Stimulated activated CD8-positive, alpha-beta memory T cell treated with anti-CD3 and anti-CD28 coated beads, Interleukin-2, amount 100 ng/mL, for 48 hours (primary cell): ENCODE measurements around the gene CNNM3.

Experiments used
- DNase-seq, 2 donors: peaks; one replicate each; pipeline ENCODE4 v3.0.0-alpha.2; 2020; ENCODE audit warnings: low read depth in 2 of 2

The CNNM3 gene

DNA sequence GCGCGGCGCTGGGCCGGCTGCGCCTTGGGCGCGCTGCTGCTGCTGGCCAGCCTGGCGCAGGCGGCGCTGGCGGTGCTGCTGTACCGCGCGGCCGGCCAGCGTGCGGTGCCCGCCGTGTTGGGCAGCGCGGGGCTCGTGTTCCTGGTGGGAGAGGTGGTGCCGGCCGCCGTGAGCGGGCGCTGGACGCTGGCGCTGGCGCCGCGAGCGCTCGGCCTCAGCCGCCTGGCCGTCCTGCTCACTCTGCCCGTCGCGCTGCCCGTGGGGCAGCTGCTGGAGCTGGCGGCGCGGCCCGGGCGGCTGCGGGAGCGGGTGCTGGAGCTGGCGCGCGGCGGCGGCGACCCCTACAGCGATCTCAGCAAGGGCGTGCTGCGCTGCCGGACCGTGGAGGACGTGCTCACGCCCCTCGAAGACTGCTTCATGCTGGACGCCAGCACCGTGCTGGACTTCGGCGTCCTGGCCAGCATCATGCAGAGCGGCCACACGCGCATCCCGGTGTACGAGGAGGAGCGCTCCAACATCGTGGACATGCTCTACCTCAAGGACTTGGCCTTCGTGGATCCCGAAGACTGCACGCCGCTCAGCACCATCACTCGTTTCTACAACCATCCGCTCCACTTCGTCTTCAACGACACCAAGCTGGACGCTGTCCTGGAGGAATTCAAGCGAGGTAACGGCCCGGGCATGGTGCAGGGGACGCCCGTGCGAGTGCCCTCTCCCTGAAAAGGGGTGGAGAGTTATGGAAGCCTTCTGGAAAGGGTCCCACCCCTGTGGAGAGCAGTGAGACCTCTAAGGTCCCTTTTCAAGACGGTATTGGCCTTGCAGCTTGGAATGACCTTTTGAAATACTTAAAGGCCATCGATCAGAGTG is 1.0 kb downstream of the CNNM3 start:
- no peak for DNase-seq

DNA sequence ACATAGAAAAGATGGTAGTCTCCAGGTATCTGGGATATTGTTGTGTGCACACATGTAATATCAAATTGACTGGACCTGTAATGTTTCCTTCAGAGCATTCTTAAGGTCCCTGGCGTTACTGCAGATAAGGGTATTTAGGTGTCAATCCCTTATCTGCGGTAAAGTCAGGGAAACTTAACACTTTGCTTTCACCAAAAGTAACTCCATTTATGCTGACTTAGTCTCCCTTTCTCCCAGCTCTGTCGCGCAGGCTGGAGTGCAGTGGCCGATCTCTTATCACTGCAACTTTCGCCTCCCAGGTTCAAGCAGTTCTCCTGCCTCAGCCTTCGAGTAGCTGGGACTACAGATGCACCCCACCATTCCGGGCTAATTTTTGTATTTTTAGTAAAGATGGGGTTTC is 1.8 kb downstream of the CNNM3 start:
- no peak for DNase-seq

DNA sequence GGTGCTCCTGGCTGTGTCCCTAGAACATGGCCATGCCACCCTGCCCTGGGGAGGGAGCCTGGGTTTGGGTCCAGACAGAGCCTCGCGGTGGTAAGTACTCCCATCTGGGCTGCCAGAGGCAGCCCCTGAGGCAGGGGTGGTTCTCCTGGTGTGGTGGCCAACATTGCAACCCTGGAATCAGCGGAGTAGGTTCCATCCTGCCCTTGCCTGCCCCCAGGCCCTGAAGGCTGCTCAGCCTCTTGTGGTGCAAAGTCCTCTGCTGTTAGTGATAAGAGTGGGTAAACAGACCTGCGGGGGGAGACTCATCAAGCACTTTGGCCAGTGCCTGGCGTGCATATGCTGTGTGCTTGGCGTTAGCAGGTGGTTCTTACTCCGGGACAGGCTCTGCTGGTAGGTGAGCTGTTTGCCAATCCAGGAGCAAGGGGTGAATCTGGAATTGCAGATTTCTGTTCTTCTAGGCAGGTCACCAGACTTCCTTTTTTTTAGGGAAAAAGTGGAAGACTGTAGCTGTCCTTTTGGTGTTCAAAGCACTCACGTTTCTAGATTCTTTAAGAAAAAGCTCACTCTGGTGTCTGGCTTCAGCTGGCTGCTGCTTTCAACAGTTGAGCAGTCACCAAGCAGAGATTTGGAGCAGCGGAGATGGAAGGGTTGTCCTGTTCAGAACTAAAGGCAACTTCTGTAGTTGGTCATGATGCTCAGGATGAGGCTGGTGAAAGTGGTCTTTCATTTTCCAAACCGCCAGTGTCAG is 3.2 kb downstream of the CNNM3 start:
- DNase-seq = no peak

DNA sequence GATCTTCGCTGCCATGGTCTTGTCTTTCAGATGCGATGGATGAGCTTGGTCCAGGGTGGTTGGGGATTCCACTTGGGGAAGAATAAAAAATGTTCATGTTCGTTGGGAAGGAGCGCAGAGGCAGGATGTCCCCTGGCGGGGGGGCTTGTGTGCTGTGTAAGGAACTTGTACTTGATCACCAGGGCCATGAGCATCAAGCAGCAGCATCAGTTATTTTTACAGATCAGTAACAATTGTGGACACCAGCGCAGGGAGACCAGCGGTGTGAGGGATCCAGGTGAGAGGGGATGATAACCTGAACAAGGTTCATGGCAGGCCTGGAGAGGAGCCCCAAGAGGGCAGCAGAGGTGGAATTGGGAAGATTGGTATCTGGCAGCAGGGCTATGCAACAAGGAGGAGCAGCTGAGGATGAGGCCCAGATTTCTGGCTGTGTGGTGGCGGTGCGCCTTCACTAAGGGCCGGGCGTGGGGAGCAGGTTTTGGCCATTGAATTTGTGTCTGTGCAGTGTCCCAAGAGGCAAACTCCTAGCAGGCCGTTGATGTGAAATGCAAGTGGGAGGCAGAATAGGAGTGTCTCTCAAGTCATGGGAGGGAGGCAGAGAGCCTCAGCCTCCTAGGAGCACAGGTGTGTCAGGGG is 3.9 kb downstream of the CNNM3 start:
- no peak for DNase-seq

DNA sequence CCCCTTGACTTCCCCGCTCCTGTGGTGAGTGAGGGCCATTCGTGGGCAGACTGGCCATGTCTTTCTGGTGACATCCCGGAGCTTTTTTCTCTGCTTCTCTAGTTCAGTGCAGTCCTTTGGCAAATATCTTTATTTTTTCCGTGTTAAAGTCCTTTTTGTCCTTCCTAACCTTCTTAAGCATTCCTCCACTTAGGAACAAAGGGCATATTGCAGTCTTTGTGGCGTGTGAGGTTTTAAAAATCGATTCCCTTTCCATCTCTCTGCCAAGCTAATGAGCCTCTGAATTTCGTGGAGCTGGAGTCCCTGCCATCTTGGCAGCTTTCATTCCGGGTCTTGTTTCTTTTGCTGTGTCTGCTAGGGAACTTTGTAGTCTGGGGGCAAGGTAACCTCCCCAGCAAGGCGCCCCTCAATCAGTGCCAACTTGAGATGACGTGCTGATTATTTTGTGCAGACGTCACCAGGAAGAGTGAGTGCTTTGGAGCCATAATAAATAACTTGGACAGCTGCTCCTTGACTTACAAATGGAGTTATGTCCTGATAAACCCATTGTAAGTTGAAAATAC is 5.1 kb downstream of the CNNM3 start:
- no peak for DNase-seq

DNA sequence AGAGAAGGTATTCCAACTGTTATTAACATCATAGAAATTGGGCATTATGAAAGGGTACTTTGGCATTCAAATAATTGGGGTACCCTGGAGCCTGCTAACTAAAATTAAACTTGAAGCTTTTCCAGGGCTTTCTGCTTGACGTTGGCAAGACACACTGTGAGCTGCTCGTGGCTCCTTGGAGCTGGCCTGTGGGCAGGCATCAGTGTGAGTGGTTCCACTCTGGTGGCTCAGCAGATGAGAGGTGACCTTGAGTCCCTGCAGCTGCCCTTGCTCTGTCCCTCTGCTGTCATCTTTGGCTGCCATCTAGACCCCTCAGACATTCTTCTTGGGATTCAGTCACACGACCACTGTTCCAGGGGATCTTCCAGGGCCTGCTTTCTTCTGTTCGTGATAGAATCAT is 6.7 kb downstream of the CNNM3 start:
- DNase-seq = no peak

DNA sequence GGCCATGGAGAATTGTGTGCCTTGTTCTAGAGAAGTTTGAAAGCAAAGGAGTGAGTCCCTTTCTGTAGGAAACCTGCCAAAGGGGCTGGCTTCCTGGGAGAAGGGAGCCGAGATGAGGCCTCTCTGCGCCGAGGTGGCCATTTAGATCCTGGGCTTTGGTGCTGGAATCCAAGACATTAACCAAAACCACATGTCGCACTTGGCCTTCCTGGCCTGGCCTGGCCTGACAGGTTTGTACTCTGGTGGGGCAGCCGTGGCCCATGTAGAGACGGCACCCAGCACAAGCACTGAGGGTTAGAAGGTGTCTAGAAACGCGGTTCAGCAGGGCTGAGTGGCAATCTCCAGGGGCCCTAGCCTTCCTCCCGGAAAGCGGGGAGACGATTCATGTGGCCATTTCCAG is 7.1 kb downstream of the CNNM3 start:
- no peak for DNase-seq

DNA sequence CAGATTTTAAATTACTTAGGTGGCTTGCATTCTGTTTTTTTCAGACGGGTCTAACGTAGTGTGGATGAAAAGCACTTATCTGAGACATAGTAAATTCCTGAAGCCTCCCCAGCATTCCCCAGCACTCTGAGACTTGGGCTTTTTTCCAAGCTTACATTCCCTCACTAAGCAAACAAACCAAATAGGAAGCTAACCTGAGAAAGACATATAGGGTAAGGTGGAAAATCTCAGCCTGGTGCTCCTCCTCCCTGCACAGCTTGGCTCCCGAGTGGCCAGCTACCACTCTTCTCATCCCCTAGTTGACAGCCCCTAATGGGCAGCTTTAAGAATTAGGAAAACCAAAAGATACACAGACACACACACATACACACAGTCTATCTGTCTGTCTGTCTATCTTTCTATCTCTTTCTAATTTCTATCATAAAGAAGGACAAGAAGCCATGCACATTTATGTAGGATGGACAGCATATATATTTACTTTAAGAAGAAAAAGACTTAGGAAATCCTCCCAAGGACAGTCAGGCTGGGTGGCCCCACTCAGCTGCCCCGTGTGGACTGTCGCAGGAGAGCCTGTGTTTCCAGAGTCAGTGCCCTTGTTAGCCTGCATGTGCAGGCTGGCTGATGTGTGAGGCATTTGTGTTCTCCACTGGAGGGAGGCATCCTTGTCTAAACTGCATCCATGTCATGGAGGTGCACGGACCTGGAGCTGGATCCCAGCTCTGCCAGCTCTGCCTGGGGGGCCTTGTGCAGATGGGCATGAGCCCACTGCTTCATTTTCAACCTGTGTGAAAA is 8.2 kb downstream of the CNNM3 start:
- DNase-seq = no peak

DNA sequence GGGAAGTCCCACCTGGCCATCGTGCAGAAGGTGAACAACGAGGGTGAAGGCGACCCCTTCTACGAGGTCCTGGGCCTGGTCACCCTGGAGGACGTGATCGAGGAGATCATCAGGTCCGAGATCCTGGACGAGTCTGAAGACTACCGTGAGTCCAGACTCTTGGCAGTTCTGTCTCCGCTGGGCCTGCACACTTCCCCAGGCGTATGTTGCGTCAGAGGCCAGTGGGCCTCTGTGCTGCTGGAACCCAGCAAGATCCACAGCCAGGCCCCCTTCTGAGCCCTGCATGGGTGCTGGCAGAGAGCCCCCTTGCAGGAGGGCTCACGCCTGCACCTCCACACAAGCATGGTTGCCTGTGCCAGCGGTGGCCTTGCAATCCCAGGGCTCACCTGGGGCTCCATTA is 9.0 kb downstream of the CNNM3 start:
- DNase-seq = no peak

DNA sequence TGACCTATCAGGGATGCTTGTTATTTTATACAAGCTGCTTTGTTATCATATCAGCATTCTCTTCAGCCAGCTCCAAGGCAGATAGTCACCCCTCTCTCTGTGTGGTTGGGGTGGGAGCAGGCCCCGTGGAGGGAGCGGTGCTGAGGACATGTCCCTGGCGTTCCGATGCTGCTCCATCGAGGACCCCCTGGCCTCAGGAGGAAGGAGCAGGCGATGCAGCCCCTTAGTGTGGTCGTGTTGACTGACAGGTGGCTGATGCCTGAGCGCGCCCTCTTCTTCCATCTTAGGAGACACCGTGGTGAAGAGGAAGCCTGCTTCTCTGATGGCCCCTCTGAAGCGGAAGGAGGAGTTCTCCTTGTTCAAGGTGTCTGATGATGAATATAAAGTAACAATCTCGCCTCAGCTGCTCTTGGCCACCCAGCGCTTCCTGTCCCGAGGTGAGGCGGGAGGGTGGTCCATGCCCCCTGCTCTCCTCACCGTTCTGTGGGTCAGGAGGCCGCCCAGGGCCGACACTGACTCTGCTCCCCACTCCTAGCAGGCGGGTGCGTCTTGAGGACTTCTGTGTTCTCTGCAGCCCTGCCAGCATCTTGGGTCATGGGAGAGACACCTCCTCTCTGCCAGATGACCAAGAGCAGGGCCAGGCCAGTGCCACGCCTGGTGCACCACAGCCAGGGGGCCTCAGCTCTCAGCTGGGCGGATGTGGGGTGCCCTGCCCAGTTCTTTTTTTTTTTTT is 10.6 kb downstream of the CNNM3 start:
- no peak for DNase-seq

DNA sequence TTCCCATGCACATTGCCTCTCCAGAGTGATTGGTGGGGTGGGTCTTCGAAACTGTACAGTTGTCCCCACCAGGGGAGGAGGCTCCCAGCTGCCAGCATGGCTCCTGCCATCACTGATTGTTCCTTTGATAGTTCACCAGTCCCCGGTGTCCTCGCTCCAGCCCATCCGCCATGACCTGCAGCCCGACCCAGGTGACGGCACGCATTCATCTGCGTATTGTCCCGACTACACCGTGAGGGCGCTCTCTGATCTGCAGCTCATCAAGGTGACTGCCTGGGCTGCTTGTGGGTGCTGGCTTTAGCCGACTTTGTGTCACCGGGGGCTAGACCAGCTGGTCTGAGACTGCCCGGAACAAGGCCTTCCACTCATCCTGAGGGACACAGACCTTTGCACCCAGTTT is 12.4 kb downstream of the CNNM3 start:
- no peak for DNase-seq

DNA sequence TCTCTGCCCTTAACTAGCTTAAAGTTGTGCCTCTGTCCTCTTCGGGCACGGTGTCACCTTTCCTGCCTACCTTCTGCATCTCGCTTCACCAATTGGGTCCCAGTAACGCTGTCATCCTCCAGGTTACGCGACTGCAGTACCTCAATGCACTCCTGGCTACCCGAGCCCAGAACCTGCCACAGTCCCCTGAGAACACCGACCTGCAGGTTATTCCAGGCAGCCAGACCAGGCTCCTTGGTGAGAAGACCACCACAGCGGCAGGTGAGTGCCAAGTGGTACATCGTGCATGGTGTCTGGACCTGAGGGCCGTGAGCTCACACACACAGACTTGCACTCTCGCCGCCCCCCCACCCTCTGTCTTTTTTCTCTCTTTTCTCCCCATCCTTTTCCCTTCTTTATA is 12.8 kb downstream of the CNNM3 start:
- no peak for DNase-seq

DNA sequence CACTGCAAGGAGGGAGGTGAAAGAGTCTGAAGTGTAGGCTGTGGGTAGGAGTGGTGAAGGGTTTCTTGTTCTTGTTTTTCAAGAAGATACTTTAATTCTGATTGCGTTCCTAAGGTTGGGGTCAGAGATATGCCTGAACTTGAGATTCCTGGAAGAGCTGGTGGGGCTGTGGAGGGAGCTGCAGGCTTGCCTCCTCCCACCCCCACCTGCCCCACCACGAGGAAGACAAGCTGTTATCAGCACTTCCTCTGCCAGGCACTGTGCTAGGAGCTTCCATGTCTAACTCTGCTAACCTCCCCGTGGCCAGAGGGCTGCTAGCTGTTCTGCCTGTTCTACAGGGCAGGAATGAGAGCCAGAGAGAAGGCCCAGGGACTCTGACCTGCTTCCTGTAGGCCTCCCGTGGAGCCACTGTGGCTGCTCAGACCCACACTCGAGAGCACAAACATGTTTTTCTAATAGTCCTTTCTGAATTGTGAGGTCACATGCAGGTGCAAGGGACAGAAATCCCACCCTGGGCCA is 14.0 kb downstream of the CNNM3 start:
- DNase-seq = no peak

DNA sequence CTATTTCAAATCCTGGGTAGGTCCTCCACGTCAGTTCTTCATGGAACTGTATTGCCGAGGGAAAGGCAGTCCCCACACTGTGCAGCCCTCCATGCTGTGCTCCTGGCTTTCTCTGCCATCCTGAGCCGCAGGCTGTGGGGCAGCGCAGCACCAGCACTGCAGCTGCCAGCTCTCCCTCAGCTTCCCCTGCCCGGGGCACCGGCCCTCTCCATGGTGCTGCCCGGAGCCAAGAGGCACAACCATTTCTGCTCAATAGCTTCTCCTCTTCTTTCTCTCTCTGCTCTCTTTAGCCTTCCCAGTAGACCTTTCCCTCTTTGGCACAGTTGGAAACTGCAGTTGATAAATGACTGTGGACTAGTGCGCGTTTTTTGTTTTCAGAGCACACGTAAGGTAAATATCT is 15.6 kb downstream of the CNNM3 start:
- no peak for DNase-seq

DNA sequence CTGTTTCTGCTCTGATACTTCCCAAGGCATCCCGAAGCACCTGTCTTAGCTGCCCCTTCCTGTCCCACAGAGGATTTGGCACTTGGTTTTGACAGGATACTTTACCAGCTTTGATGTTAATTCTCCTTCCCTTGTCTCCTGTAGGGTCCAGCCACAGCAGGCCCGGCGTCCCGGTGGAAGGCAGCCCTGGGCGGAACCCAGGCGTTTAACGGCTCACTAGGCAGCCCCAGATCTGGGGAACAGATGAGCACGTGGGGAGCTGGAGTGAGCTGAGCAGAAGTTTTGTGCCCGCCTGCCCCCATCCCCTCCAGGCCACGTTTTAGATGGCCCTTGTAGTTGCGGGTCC is 16.3 kb downstream of the CNNM3 start:
- no peak for DNase-seq

DNA sequence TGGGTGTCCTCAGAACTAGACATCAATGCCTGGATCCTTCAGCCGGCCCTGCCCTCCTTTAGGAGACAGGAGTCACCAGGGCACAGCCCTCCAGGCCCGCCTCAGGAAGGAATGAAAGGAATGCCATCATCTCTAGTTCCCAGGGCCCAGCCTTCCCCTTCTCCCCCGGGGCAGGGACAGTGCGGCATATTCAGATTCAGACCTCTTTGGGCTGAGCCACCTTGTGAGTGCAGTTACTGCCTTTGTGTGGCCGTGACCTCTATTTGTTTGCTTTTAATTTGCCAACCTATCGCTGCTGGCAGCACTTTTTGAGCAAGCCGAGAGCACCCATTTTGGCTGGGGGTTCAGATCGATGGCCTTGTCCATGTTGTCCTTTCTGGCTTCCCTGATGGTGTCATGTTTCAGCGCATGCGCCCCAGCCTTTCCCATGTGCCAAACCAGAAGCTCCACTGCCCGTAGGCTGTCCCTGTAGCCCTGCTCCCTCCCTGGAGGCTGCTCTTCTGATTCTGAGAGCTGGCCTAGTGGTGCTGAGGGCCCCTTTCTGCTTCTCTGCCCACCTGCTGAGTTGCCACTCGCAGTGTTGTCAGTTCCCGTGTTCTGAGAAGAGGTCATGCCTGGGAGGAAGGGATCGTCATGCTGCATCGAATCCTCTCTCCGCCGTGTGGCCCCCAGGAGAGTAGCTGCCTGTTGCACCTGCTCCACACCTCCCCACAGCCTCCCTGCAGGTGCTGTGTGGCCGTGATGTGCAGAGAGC is 16.9 kb downstream of the CNNM3 start:
- no peak for DNase-seq

DNA sequence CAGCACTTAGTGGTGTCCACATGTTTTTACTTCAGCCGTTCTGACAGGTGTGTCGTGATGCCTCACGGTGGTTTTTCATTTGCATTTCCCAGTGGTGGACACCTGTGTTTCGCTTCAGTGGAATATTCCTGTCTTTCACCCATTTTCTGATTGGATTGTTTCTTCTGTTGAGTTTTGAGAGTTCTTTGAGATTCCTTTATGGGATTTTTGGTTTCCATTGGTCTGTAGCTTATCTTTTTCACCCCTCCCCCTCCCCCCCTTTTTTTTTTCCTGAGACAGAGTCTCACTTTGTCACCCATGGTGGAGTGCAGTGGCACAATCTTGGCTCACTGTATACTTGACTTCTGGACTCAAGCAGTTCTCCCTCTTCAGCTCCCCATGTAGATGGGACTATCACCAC is 19.8 kb downstream of the CNNM3 start:
- DNase-seq = no peak

DNA sequence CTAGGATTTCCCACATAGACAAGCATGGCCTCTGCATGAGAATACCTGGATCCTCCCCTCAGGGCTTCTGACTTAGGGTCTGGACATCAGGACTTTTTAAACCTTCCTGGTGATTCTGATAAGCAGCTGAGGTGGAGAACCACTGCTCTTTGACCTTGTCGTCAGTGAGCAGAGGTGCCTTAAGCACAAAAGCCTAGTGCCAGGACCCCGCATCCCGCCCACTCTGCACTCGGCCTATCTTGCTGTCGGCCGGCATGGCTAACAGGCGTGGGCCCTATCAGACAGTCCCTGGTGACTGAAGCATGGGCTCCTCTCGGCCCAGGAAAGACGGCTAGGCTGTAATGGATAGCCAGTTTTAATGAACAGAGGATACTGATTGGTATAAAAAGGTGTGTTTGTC is 21.5 kb downstream of the CNNM3 start:
- DNase-seq = no peak

DNA sequence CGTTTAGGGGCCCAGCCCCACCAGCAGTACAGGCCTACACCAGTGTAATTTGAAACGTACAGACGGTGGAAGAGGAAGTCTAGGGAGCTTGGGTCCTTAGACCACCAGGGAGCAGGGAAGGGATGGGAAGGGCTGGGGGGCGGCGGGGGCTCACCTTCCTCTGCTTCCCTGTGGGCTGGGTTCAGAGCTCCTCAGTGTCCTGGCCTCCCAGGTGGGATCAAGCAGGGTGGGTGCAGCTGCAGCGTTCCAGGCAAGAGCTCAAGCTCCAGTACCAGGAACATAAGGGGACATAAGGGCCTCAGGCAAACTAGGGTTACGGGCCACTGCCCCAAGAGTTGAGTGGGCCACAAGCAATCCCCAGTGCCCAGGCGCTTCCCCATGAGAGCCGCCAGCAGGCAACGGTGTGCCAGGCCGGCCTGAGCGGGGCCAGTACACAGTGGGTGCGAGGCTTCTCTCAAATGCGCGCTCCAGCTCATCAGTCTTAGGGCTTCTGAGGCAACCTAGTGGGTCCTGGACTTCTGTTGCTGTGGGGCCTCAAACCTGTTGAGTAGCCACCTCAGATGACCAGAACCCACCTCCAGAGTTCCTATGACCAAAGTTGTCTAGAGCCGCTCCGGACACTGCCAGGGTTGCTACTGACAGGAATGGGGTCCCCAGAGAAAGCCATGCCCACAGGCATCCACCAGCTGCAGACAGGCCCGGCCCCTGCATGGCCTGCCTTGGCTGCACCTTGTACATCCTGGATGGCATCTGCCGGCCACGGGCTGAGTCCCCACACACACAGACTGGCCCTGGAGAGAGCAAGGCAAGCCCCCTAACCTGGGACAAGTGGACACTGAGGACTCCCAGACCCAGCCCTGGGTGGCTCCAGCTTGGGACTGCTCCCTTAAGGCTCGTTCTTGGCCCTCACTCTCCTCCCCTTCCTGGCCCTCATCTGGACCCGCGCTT is 22.6 kb downstream of the CNNM3 start:
- no peak for DNase-seq
